HG03095 (cell line): ENCODE measurements around the gene TXNDC5.

Source experiments
- ATAC-seq: cut with Tn5 transposase; IDR thresholded peaks from one replicate; pipeline ENCODE4 v1.9.1; 2021; ENCODE audit warnings: moderate library complexity; ENCODE audit not compliant: unreplicated experiment

TXNDC5 gene

GRCh38 chr6:7910654-7911344 is at the start of gene TXNDC5:
Gene TXNDC5, minus strand, starts transcription at chr6:7910788. Its CDS starts 12 bp downstream, at chr6:7910776.
- peak; percentile 68 for ATAC-seq

DNA sequence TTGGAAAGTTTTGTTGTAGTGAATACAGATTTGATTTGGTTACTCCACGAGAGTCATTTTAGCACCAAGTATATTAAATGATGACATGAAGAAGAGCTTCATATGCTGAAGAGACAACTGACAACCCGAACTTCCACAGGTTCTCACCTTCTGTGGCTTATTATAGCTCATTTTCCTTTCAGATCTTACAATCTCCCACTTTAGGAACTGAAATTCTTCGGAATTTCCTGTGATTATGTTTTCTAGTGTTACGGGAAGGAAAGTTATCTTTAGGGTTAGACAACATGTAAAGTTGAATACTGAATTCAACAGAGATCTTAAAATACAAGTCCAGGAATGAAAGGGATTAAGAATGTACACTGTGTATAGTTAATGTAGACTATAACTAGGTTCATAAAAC is 49.6 kb upstream of the TXNDC5 start:
- no peak for ATAC-seq

DNA sequence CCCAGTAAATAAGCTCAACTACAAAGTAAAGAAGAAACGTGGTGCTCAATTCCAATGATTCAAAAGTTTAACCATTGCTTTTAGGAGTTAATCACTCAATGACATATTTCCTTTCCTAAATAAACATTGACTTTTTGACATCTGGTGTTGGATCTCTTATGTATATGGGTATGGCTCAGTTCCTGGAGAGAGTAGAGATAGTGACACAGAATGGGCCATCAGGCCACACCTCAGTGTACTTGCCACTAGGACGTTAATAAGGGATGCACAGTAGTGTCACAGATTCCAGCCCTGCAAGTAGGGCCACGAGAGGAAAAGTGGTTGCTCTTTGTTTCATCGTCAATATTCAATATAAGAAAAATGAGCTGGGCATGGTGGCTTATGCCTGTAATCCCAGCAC is 48.9 kb upstream of the TXNDC5 start:
- ATAC-seq = no peak

GRCh38 chr6:7958464-7958863 is 47.9 kb upstream of the TXNDC5 start:
- ATAC-seq = no peak

GRCh38 chr6:7956257-7956656 is 45.7 kb upstream of the TXNDC5 start:
- ATAC-seq = no peak

GRCh38 chr6:7954477-7955200 is 44.1 kb upstream of the TXNDC5 start:
- ATAC-seq = no peak

DNA sequence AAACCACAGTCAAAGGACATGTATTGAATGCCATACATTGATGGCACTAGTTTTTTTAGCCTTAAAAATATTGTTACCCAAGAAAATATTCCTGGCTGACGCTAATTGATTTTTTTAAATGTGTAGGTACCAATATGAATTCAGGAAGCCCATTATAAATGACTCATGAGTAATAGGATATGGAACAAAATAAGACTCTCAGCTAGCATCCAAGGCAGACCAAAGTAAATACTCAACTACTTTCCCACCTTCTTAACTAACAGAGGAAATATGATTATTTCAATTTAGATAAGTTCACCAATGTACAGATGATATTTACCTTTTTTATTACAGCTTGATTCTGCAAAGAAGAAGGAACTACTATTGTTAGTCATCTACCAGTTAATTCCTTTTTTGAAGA is 43.2 kb upstream of the TXNDC5 start:
- no peak for ATAC-seq

DNA sequence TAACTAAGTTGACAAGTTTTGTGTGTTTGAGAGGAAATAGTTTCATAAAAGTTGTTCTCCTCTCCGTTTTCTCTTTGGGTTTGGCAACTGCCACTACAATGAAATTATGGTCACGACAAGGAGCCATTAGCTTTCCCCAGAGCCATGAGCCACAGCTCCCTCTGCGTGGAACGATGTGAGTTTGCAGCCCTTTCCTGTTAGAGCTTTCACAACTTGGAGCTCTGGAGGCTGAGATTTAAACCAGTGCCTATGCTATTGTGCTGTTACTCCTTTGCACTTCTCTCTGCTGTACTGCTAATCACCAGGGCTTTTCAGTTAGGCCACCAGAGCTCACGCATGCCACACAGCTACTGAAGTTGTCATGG is 29.3 kb upstream of the TXNDC5 start:
- no peak for ATAC-seq

DNA sequence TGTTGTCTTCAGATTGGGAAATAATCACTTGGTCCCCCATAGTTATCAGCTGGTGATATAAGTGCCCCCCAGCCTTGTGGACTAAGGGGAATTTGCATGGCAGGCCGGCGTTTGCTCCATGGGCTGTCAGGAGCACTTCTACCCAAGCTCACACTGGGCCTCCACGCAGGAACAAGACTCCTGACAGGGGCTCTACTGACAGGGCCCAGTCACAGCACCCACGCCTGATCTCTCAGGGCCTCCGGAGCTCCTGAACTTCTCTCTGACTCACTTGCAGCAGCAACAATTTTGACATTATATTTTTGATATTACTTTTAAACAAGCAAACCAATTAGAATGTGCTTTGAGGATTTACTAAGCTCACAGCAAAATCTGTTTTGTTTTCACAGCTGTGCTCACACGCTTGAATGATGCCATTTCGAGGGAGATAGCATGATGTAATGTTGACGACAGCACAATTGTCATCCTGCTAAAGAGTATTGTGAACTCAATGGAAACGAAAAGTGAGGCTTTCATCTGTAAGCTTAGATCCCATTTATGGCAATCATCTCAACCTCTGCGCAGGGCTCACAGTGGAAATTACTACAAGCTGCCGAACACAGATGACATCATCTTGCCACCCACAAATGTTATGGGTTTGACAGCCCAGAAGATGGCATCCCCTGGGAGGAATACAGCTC is 28.7 kb upstream of the TXNDC5 start:
- ATAC-seq = no peak

DNA sequence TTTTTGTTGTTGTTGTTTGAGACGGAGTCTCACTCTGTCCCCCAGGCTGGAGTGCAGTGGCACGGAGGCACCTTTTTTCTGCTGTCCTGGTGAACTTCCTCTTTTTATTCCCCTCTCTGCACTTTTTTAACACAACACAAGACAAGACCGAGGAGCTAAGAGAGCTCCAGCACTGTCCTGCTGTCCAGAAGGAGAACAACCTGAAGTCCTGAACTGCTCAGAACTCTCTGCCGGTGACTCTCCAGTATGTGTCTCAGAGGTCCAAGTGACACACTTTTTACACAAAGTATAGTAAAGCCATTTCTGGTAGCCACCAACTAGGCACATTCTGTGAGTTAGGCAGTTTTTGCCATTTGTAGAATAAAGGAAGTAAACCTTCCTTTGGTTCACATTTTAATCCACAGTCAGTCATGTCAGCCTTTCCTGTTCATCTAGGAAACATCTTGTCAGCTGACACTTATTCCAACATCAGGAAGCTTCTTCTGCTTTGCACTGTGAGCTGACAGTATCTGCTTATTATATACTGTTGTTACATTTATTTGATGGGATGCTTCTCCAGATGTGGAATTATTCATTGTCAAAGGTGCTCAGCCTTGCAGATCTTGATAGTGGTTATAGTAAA is 28.1 kb upstream of the TXNDC5 start:
- ATAC-seq = no peak

DNA sequence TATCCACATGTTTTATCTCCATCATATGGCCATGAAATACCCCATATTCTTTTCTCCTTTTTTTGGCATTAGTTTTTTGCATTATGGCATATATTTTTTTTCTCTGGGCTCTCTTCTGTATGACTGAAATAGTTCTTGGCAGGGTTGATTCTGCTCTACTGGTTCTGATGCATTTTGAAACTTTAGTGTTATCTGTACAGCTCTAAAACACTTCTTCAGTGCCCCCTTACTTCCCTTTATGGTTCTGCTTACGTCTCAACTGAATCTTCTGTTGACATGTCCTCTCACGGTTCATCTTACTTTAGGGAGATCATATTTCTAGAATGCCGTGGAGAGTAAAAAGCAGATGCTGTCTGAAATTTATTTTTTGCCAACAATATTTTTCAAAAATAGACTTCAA is 23.2 kb upstream of the TXNDC5 start:
- peak; percentile 92 for ATAC-seq

- no peak for ATAC-seq
Observed at GRCh38 chr6:7932625-7933024, 22.0 kb upstream of the TXNDC5 start.

DNA sequence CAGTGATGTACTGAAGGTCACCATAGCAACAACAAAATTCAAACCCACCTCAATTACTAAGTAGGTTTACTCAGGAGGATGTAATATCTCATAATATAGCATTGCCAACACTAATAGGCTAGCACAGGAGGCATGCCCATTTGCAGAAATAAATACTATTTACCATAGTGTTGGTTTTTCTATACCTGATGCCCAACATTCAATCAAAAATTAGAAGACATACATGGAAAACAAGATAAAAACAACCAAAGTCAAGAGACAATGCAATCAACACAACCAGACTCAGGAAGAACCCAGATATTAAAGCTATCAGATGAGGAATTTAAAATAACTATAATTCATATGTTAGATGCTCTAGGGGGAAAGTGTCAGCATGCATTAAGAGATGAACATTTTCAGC is 14.3 kb upstream of the TXNDC5 start:
- no peak for ATAC-seq

DNA sequence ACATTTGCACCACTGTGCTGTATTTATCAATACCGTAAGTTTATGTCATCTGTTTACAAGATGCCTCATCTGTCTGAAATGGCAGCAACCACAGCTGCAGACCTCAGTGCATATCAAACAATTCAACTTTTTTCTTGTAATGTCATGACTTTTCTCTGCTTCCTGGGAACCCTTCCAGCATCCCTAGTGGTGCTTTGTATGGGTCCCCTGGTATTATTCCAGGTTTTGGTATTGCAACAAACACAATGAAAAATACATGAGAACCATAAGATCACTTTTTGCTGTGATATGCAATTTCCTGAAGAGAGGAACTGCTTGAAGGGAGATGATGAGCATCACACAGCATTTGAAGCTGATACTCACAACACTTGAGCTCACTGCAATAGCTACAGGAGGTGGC is 12.0 kb upstream of the TXNDC5 start:
- ATAC-seq = no peak

DNA sequence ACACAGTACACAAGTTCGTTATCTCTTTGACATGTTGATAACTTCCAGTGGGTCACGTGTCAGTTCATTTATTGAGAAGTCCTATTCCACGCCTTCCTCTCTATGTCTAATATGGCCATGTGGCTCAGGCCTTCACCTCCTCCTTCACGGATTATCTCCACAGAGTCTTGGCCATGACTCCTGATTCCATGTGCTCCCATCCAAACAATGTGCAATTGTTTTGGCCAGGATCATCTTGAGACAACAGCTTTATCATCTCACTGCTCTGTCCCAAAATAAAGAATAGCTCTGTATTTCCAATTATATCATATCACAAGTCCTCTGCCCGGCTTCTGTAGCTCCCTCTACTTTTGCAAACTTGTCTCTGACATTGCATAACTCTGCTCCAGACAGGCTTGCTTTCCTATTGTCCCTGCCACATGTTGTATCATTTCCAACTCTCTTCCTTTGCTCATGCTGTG is 11.1 kb upstream of the TXNDC5 start:
- no peak for ATAC-seq

DNA sequence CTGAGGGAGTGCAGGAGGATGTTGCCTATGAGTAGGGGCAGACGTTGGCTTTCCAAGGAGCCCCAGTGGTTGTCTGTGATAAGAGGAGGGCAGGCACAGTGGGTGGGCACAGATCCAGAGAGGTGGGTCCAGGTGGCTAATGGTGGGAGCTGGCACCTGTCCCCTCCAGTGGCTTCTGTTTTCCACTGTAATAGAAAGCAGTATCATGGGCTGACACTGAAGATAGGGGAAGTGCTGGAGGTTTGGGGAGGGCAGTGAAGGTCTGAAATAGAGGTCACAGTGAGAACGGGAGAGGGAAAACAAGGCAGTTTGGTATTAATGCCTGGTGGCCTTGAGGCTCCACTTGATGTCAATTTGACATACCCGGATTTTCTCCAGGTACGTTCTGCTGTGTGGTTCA is 10.5 kb upstream of the TXNDC5 start:
- ATAC-seq = no peak

- ATAC-seq = no peak
Observed at GRCh38 chr6:7920425-7920824, 9.8 kb upstream of the TXNDC5 start.

GRCh38 chr6:7919871-7920270 is 9.3 kb upstream of the TXNDC5 start:
- no peak for ATAC-seq

DNA sequence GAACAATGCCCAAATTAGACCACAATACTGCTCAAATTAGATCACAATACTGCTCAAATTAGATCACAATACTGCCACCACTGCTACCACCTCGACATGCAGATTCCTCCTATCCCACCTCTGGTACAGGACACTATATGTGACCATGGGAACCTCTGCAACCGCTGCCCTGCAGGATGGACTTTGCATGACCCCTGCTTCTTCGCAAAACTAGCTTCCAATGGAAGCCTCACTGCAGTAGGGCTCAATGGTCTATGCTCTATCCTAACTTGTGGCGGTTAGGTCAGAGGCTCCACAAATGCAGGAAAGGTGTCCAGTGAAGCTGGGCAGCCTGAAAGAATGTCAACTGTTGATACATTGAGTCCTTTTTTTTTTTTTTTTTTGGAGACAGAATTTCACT is 7.8 kb upstream of the TXNDC5 start:
- no peak for ATAC-seq

DNA sequence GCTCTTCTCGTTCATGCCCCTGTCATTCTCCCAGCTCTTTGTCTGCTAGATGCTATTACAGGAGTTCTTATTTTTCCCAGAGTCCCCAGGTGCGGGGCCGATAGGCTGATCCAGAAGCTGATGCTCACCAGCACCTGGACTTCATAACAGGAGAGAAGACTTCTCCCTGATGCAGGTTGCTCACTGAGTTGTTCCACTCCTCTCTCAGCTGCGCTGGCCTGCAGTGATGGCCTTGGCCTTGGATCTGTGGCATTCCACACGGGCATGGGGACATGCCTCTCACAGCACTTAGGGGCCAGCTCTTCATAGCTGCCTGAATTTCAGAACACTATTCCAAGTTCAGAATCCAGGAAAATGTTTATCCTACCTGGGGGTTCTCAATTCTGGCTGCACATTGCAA is 7.1 kb upstream of the TXNDC5 start:
- no peak for ATAC-seq

DNA sequence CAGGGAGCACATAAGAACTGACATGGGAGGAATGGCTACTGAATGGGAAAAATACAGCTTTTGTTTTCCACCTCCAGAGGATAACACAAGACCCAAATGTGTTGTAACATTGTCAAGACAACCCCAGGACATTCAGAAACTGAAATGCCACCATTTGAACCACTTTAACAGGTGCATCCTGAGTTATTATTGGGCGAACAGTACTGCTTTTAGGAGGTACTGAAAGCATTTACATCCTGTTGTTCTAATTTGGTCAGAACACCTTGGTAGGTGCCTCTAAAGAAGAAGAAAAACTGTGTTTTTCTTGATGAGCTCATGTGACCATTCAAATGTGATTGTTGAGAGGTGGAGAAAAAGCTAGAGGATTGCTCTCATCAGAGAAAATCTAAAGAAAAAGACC is 6.4 kb upstream of the TXNDC5 start:
- peak; percentile 90 for ATAC-seq
